ENCODE measurements around the gene TIAM2. TPM values are rescaled to one million over a fixed set of nuclear protein-coding genes. Genes with fewer than 3 reads are reported as not detected.

TIAM2 gene
- total and polyA plus RNA-seq, 2 donors (not counting 3 experiments of a cell fraction or from before 2014, with no cell fraction given) = 9.6 to 18.5 TPM

DNA sequence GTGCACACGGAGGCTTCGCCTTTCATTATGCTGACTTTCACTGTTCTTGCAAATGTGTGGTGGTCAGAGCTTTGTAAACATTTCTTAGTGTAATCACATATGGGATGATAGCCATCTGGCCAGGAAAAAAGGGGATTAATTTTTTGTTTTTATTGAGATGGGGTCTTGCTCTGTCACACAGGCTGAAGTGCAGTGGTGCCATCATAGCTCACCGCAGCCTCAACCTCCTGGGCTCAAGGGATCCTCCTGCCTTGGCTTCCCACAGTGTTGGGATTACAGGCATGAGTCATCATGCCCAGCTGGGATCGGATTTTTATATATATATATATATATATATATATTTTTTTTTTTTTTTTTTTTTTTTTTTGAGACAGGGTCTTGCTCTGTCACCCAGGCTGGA is 11.0 kb upstream of the TIAM2 start:
- dilution Hi-C loops (cut with MboI; ENCODE audit: extremely low pct_ligation_motif_present, low sequenced_read_pairs) = no loop called here

More for the DNA sequence above, 11.0 kb upstream of the TIAM2 start:
- DNase-seq (ENCODE audit: low read depth, low spot score) = no peak
- intact Hi-C loops (cut with micrococcal nuclease) = no loop called here
- FAIRE-seq = no peak
- H3K36me3 ChIP-seq (ENCODE audit: control insufficient read depth in 2 of 2, extremely low read depth in 1 of 2, insufficient read depth in 2 of 2, low read length in 2 of 2) = no peaks in the 10 kb centered on the region
- ChIA-PET CTCF (interaction anchor here (1.1 kb wide), 1 partner anchor 116 kb away, joined by 3 read pairs; no protein-coding TSS in a partner anchor), POLR2A (no interaction called here)
- H2AFZ ChIP-seq (ENCODE audit: low read depth, low read length) = no peak overlapping the region
- H3K4me3 ChIP-seq (replicated peaks in 1 of 3; ENCODE audit: insufficient read depth in 1 of 3, low read depth in 1 of 3, low read length in 3 of 3) = no peak overlapping the region
- no peaks in the 10 kb centered on the region for H3K4me1 ChIP-seq (ENCODE audit: control insufficient read depth, extremely low read depth, insufficient read depth, low read length)
- no peaks in the 10 kb centered on the region for H3K9me1 ChIP-seq (replicated peaks; ENCODE audit: control insufficient read depth, extremely low read depth, insufficient read depth, low read length)
- no peaks in the 10 kb centered on the region for H4K20me1 ChIP-seq (replicated peaks; ENCODE audit: control insufficient read depth, extremely low read depth, insufficient read depth, low read length)
- H3K27me3 ChIP-seq (ENCODE audit: control insufficient read depth in 2 of 2, insufficient read depth in 2 of 2, low read length in 2 of 2) = peaks cover 0 to 2% of the 10 kb centered on the region in 2 experiments
- no peak overlapping the region for H3K27ac ChIP-seq (ENCODE audit: insufficient read depth, low read depth, low read length)
- no TSS peak for BruUV-seq (replicated peaks)
- H3K4me2 ChIP-seq (ENCODE audit: insufficient read depth, low read length) = no peak overlapping the region
- TF ChIP-seq POLR2A (IDR thresholded peaks at IDR 0.05; ENCODE audit: low read depth, low read length) = no peak
- no peak for TF ChIP-seq JUN (IDR thresholded peaks at IDR 0.05; ENCODE audit: borderline replicate concordance, insufficient read depth, insufficient read length, low read depth)
- TF ChIP-seq, protein P1, sequence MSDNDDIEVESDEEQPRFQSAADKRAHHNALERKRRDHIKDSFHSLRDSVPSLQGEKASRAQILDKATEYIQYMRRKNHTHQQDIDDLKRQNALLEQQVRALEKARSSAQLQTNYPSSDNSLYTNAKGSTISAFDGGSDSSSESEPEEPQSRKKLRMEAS (IDR thresholded peaks at IDR 0.05; ENCODE audit: insufficient read depth, insufficient read length) = no peak
- TF ChIP-seq MYC (IDR thresholded peaks at IDR 0.05; ENCODE audit: low read depth, low read length) = no peak
- TF ChIP-seq, protein P2, sequence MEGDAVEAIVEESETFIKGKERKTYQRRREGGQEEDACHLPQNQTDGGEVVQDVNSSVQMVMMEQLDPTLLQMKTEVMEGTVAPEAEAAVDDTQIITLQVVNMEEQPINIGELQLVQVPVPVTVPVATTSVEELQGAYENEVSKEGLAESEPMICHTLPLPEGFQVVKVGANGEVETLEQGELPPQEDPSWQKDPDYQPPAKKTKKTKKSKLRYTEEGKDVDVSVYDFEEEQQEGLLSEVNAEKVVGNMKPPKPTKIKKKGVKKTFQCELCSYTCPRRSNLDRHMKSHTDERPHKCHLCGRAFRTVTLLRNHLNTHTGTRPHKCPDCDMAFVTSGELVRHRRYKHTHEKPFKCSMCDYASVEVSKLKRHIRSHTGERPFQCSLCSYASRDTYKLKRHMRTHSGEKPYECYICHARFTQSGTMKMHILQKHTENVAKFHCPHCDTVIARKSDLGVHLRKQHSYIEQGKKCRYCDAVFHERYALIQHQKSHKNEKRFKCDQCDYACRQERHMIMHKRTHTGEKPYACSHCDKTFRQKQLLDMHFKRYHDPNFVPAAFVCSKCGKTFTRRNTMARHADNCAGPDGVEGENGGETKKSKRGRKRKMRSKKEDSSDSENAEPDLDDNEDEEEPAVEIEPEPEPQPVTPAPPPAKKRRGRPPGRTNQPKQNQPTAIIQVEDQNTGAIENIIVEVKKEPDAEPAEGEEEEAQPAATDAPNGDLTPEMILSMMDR (IDR thresholded peaks at IDR 0.05; ENCODE audit: extremely low read depth in 1 of 2, insufficient read depth in 1 of 2, low read depth in 1 of 2, low read length in 2 of 2) = no peak
- no peak for TF ChIP-seq FOS (IDR thresholded peaks at IDR 0.05; ENCODE audit: borderline replicate concordance, insufficient read depth, low read length)
- TF ChIP-seq GATA2 (IDR thresholded peaks at IDR 0.05; ENCODE audit: insufficient read depth, insufficient read length, low read depth, low read length) = no peak
- TF ChIP-seq EZH2 (IDR thresholded peaks at IDR 0.05; ENCODE audit: borderline replicate concordance, low read depth, low read length, severe bottlenecking) = no peak
- no peak for TF ChIP-seq POLR2AphosphoS5 (IDR thresholded peaks at IDR 0.05; ENCODE audit: insufficient read depth, low read depth, low read length)
- no peak overlapping the region for H3K9ac ChIP-seq (replicated peaks; ENCODE audit: extremely low read depth, insufficient read depth, low read length)
- no peaks in the 10 kb centered on the region for H3K79me2 ChIP-seq (ENCODE audit: control insufficient read depth, insufficient read depth, low read length)
- no peaks in the 10 kb centered on the region for H3K9me3 ChIP-seq (replicated peaks; ENCODE audit: control insufficient read depth, insufficient read depth, low read length)

All from endothelial cell of umbilical vein (primary cell).